ENCODE results near the gene ZNF597. TPM values are rescaled to one million over a fixed set of nuclear protein-coding genes. Genes with fewer than 3 reads are reported as not detected.
A peak's percentile ranks its signal among the peaks of the same experiment; 100 is the strongest.

Gene ZNF597
- total and polyA plus RNA-seq, 10 of the 15 experiments (the other 5 are each of a cell fraction or from before 2014, with no cell fraction given): 0.80 to 2.8 (median 2.0) TPM

GRCh38 chr16:3388325-3388724, 55.0 kb downstream of the ZNF597 start (continued):
- TF ChIP-seq SKIL (IDR thresholded peaks at IDR 0.05; ENCODE audit: low read depth, poor library complexity, severe bottlenecking) (no peak), KLF5 (IDR thresholded peaks at IDR 0.05; ENCODE audit: partially characterized antibody) (no peak)

- 98% methylated on average over 10 of the region's 10 CpGs for WGBS (ENCODE audit: insufficient coverage, insufficient replicate concordance, low lambda C conversion rate, missing lambda C conversion rate)
- H3K27me3 ChIP-seq (replicated peaks in 1 of 2; ENCODE audit: control insufficient read depth in 2 of 2, insufficient read depth in 2 of 2, low read length in 1 of 2): no peaks in the 10 kb centered on the region
- BruUV-seq (replicated peaks): no TSS peak
- intact Hi-C loops (cut with micrococcal nuclease; ENCODE audit: unreplicated experiment) (no loop called here), in situ Hi-C loops (cut with MboI) (no loop called here)
- CTCF ChIA-PET: no interaction called here
- FAIRE-seq: no peak
- H3K4me2 ChIP-seq (ENCODE audit: control insufficient read depth, insufficient read depth): no peak overlapping the region
- H3K9me3 ChIP-seq (replicated peaks; ENCODE audit: control insufficient read depth, insufficient read depth, low read length): peaks cover 52% of the 10 kb centered on the region
- no peaks in the 10 kb centered on the region for H3K79me2 ChIP-seq (ENCODE audit: control insufficient read depth, insufficient read depth, low read length)
- H3K4me3 ChIP-seq: no peak overlapping the region
- RAD21 ChIA-PET (ENCODE audit: unreplicated experiment): no interaction called here
- H2AFZ ChIP-seq (ENCODE audit: control insufficient read depth, low read depth, low read length): no peak overlapping the region
- no peak overlapping the region for H3K9ac ChIP-seq (ENCODE audit: control insufficient read depth, insufficient read depth, low read length)
- no peak for ATAC-seq
- DNase-seq (ENCODE audit: low read depth, low spot score): no peak
- no peak overlapping the region for H3K27ac ChIP-seq (ENCODE audit: control insufficient read depth, insufficient read depth)
- SMC1A ChIA-PET (ENCODE audit: uncharacterized antibody, unreplicated experiment): interaction anchor here (0.6 to 1.4 kb wide), 3 partner anchors 9 to 19 kb away, joined by 3 to 5 read pairs (median 3); no protein-coding TSS in a partner anchor
- no peaks in the 10 kb centered on the region for H3K4me1 ChIP-seq (ENCODE audit: control insufficient read depth, insufficient read depth, low read length)
- H3K36me3 ChIP-seq (ENCODE audit: control insufficient read depth in 2 of 2, insufficient read depth in 2 of 2, low read length in 1 of 2): peaks cover 12 to 23% of the 10 kb centered on the region in 2 experiments
- POLR2A ChIA-PET: no interaction called here
- no peaks in the 10 kb centered on the region for H4K20me1 ChIP-seq (ENCODE audit: control insufficient read depth, insufficient read depth)
- TF ChIP-seq MLLT1 (IDR thresholded peaks at IDR 0.05) (0 out of 2 replicates have a peak, but pooled peaks have one; percentile 35), ZBTB40 (IDR thresholded peaks at IDR 0.05; ENCODE audit: borderline replicate concordance) (0 out of 2 replicates have a peak, but pooled peaks have one; percentile 36), KDM1A (IDR thresholded peaks at IDR 0.05; ENCODE audit: borderline replicate concordance) (no peak), CBX5 (IDR thresholded peaks at IDR 0.05; ENCODE audit: low read depth) (peak; percentile 98), LARP7 (IDR thresholded peaks at IDR 0.05) (no peak), RELA (IDR thresholded peaks at IDR 0.05; ENCODE audit: borderline replicate concordance, partially characterized antibody) (no peak), ZNF217 (IDR thresholded peaks at IDR 0.05) (peak; percentile 81; the same call in 1 of the 2 replicates), NFYA (IDR thresholded peaks at IDR 0.05; ENCODE audit: borderline replicate concordance, low read depth, low read length) (no peak), USF1 (IDR thresholded peaks at IDR 0.05; ENCODE audit: borderline replicate concordance, extremely low read length, insufficient read depth, low read depth, low read length) (peak; percentile 22), EP300 (IDR thresholded peaks at IDR 0.05; ENCODE audit: borderline replicate concordance in 1 of 2, control insufficient read depth in 1 of 2, low read depth in 2 of 2, low read length in 2 of 2) (no peak), CEBPB (IDR thresholded peaks at IDR 0.05; ENCODE audit: borderline replicate concordance in 1 of 2, low read depth in 2 of 2, low read length in 2 of 2) (no peak)
Measured at GRCh38 chr16:3383045-3383448, 60.3 kb downstream of the ZNF597 start.
